Measurements from ENCODE around the gene CAPN13. TPM values are rescaled to one million over a fixed set of nuclear protein-coding genes. Genes with fewer than 3 reads are reported as not detected.

CAPN13 gene
- polyA plus RNA-seq, 1 donor (not counting 4 experiments of a cell fraction or from before 2014, with no cell fraction given): not detected

GRCh38 chr2:30770816-30771576 lies 36.2 kb downstream of the CAPN13 start:
- H3K4me3 ChIP-seq (ENCODE audit: control insufficient read depth in 2 of 3, extremely low read depth in 1 of 3, insufficient read depth in 2 of 3, low read depth in 1 of 3, low read length in 3 of 3): no peak overlapping the region
- TF ChIP-seq EZH2 (IDR thresholded peaks at IDR 0.05; ENCODE audit: low read length): no peak
- TF ChIP-seq CTCF (optimal IDR thresholded peaks at IDR 0.05 in 1 of 3, IDR thresholded peaks at IDR 0.05 in 1 of 3, conservative IDR thresholded peaks at IDR 0.05 in 1 of 3; ENCODE audit: extremely low read depth in 1 of 3, insufficient read depth in 2 of 3, low read length in 3 of 3): no peak
- no peak for DNase-seq (ENCODE audit: low read depth, low spot score)
- no peaks in the 10 kb centered on the region for H3K9me3 ChIP-seq (ENCODE audit: control insufficient read depth, low read depth, low read length)
- H3K9ac ChIP-seq (ENCODE audit: control insufficient read depth, extremely low read depth, insufficient read depth, low read length): no peak overlapping the region
- H3K4me2 ChIP-seq (ENCODE audit: control insufficient read depth, extremely low read depth, insufficient read depth, low read depth, low read length): no peak overlapping the region
- FAIRE-seq: no peak
- no peaks in the 10 kb centered on the region for H3K36me3 ChIP-seq (ENCODE audit: control insufficient read depth in 2 of 2, extremely low read depth in 1 of 2, insufficient read depth in 2 of 2, low read length in 2 of 2)
- no peaks in the 10 kb centered on the region for H3K4me1 ChIP-seq (ENCODE audit: control insufficient read depth, extremely low read depth, insufficient read depth, low read length)
- H4K20me1 ChIP-seq (ENCODE audit: control insufficient read depth, extremely low read depth, insufficient read depth, low read length): no peaks in the 10 kb centered on the region
- no peaks in the 10 kb centered on the region for H3K9me1 ChIP-seq (ENCODE audit: control insufficient read depth, extremely low read depth, insufficient read depth, low read length)
- no peak overlapping the region for H3K27ac ChIP-seq (ENCODE audit: control insufficient read depth, insufficient read depth, low read length)
- dilution Hi-C loops (cut with MboI; ENCODE audit: extremely low pct_ligation_motif_present, low sequenced_read_pairs): no loop called here
- no peak overlapping the region for H2AFZ ChIP-seq (ENCODE audit: control insufficient read depth, low read length)
- H3K27me3 ChIP-seq (ENCODE audit: control insufficient read depth, extremely low read depth, insufficient read depth, low read length): peaks cover 13% of the 10 kb centered on the region
- H3K79me2 ChIP-seq (ENCODE audit: control insufficient read depth, insufficient read depth, low read length): no peaks in the 10 kb centered on the region

GRCh38 chr2:30769891-30770462 lies 37.3 kb downstream of the CAPN13 start:
- no peaks in the 10 kb centered on the region for H3K79me2 ChIP-seq (ENCODE audit: control insufficient read depth, insufficient read depth, low read length)
- no peak for DNase-seq (ENCODE audit: low read depth, low spot score)
- no peak overlapping the region for H3K4me2 ChIP-seq (ENCODE audit: control insufficient read depth, extremely low read depth, insufficient read depth, low read depth, low read length)
- no peaks in the 10 kb centered on the region for H3K4me1 ChIP-seq (ENCODE audit: control insufficient read depth, extremely low read depth, insufficient read depth, low read length)
- no peaks in the 10 kb centered on the region for H3K9me3 ChIP-seq (ENCODE audit: control insufficient read depth, low read depth, low read length)
- dilution Hi-C loops (cut with MboI; ENCODE audit: extremely low pct_ligation_motif_present, low sequenced_read_pairs): no loop called here
- H3K9me1 ChIP-seq (ENCODE audit: control insufficient read depth, extremely low read depth, insufficient read depth, low read length): no peaks in the 10 kb centered on the region
- H3K27ac ChIP-seq (ENCODE audit: control insufficient read depth, insufficient read depth, low read length): no peak overlapping the region
- peaks cover 16% of the 10 kb centered on the region for H3K27me3 ChIP-seq (ENCODE audit: control insufficient read depth, extremely low read depth, insufficient read depth, low read length)
- H4K20me1 ChIP-seq (ENCODE audit: control insufficient read depth, extremely low read depth, insufficient read depth, low read length): no peaks in the 10 kb centered on the region
- FAIRE-seq: no peak
- H2AFZ ChIP-seq (ENCODE audit: control insufficient read depth, low read length): no peak overlapping the region
- no peak overlapping the region for H3K4me3 ChIP-seq (ENCODE audit: control insufficient read depth in 2 of 3, extremely low read depth in 1 of 3, insufficient read depth in 2 of 3, low read depth in 1 of 3, low read length in 3 of 3)
- H3K9ac ChIP-seq (ENCODE audit: control insufficient read depth, extremely low read depth, insufficient read depth, low read length): no peak overlapping the region
- no peak for TF ChIP-seq CTCF (optimal IDR thresholded peaks at IDR 0.05 in 1 of 3, IDR thresholded peaks at IDR 0.05 in 1 of 3, conservative IDR thresholded peaks at IDR 0.05 in 1 of 3; ENCODE audit: extremely low read depth in 1 of 3, insufficient read depth in 2 of 3, low read length in 3 of 3)
- no peak for TF ChIP-seq EZH2 (IDR thresholded peaks at IDR 0.05; ENCODE audit: low read length)
- H3K36me3 ChIP-seq (ENCODE audit: control insufficient read depth in 2 of 2, extremely low read depth in 1 of 2, insufficient read depth in 2 of 2, low read length in 2 of 2): no peaks in the 10 kb centered on the region

Measured in keratinocyte (primary cell).